Measurements from ENCODE around the gene BPIFA2. TPM values are rescaled to one million over a fixed set of nuclear protein-coding genes. Genes with fewer than 3 reads are reported as not detected.

The BPIFA2 gene
- not detected for total RNA-seq

DNA sequence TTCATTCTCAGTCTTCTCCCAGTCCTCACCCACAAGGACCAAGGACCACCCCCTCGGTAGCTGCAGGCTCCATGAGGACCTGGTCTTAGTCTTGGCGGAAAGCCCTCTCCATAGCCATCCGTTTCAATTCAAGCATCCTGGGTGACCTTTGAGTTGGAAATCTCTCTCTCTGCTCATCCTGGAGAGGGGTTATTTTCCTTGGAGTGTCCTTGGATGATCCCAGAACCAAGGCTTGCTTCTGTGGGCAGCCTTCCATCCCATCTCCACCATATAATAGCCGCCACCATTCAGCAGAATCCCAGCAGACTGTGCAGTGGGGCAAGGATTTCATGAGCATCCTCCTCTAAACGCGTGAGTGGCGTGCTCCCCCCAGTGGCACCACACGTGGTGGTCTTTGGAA, at the start of gene BPIFA2:
Gene BPIFA2 (plus strand): TSS at position 301 of the 400 bp plus-strand sequence. CDS start 987 bp downstream, outside the sequence.
- TF ChIP-seq CTCF (IDR thresholded peaks at IDR 0.05; ENCODE audit: low read depth), result no peak

GRCh38 chr20:33119725-33120720, 47.9 kb upstream of the BPIFA2 start:
- no peak for TF ChIP-seq CTCF (IDR thresholded peaks at IDR 0.05; ENCODE audit: low read depth)

- TF ChIP-seq CTCF (IDR thresholded peaks at IDR 0.05; ENCODE audit: low read depth), result no peak
Observed at GRCh38 chr20:33120934-33121333, 47.0 kb upstream of the BPIFA2 start.

DNA sequence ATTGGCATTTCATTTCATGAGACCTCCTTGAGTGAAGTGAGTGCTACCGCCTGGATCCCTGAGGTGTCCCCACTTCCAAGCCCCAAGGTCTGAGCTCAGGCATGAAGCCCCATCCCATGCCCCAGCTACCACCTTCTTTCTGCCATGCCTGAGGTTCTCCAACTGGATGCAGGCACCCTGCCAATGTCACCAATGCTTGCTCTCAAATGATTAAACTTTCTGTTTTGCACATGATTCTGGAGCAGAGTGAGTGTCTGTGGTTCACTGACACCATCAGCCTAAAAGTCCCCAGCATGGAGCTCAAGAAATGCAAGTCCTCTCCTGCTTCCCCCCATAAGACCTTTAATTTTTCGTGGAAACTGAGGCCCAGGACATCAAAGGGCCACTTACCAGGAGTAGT, 43.7 kb upstream of the BPIFA2 start:
- TF ChIP-seq CTCF (IDR thresholded peaks at IDR 0.05; ENCODE audit: low read depth), result no peak

- no peak for TF ChIP-seq CTCF (IDR thresholded peaks at IDR 0.05; ENCODE audit: low read depth)
Observed at GRCh38 chr20:33124994-33125393, 43.0 kb upstream of the BPIFA2 start.

- no peak for TF ChIP-seq CTCF (IDR thresholded peaks at IDR 0.05; ENCODE audit: low read depth)
Observed at GRCh38 chr20:33125983-33126382, 42.0 kb upstream of the BPIFA2 start.

DNA sequence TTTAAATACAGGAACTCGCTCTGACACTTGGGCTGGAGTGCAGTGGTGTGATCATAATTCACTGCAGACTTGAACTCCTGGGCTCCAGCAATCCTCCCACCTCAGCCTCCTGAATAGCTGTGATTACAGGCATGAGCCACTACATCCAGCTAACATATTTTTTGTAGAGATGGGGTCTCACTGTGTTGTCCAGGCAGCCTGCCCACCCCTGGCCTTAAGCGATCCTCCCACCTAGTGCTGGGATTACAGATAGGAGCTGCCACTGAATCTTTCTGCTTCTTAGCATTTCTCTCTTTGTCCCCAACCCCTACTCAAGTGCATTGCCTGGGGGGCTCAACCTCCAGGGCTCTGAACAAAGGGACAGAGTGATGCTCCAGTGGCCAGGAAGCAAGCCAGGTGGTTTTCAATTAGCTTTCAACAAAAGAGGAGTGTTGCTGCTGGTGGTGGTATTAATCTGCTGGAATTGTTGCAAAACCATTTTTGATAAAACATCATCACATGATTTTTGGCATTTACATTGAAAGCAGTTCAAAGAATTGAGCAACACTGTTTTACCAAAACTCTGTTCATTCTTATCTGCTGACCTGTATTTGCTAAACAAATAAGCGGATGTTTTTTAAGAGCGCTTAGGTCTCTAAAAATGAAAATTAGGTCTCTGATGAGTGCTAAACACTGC, 40.4 kb upstream of the BPIFA2 start:
- TF ChIP-seq CTCF (IDR thresholded peaks at IDR 0.05; ENCODE audit: low read depth), result no peak
